CD4-positive, alpha-beta T cell treated with Interferon gamma for 1 hour (primary cell): ENCODE results near the gene AQP1.

Experiments
- DNase-seq: peaks from one replicate; pipeline ENCODE4 v3.0.0-alpha.2; 2020

The AQP1 gene

GRCh38 chr7:30907527-30908267, 4.0 kb upstream of the AQP1 start:
- no peak for DNase-seq

DNA sequence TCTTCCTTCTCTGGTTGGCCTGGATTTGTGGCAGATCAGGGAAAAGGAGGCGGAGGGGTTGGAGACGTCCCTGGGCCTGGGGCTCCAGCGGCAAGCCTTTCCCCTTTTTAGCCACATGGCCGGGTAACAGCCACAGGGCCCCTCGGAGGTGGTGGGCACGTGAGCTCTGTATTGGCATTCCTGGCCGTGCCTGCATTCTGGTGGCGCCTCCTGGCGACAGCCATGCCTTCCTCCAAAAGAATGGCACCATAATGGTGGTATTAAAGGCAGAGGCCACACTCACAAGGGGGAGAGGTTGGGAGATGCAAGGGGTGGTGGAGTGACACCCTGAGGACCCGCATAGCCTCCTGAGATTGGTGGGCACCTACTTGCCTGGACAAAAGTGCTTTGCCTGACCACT, 3.0 kb upstream of the AQP1 start:
- no peak for DNase-seq

- no peak for DNase-seq
Observed at GRCh38 chr7:30909431-30909830, 2.2 kb upstream of the AQP1 start.

GRCh38 chr7:30910411-30911073, 1.1 kb upstream of the AQP1 start:
- no peak for DNase-seq

GRCh38 chr7:30911133-30911532, 520 bp upstream of the AQP1 start:
- DNase-seq, result no peak

GRCh38 chr7:30912021-30912730, 523 bp downstream of the AQP1 start:
- DNase-seq, result no peak

- no peak for DNase-seq
Observed at GRCh38 chr7:30912731-30912985, 1.0 kb downstream of the AQP1 start.

GRCh38 chr7:30912986-30913811, 1.5 kb downstream of the AQP1 start:
- DNase-seq, result no peak

DNA sequence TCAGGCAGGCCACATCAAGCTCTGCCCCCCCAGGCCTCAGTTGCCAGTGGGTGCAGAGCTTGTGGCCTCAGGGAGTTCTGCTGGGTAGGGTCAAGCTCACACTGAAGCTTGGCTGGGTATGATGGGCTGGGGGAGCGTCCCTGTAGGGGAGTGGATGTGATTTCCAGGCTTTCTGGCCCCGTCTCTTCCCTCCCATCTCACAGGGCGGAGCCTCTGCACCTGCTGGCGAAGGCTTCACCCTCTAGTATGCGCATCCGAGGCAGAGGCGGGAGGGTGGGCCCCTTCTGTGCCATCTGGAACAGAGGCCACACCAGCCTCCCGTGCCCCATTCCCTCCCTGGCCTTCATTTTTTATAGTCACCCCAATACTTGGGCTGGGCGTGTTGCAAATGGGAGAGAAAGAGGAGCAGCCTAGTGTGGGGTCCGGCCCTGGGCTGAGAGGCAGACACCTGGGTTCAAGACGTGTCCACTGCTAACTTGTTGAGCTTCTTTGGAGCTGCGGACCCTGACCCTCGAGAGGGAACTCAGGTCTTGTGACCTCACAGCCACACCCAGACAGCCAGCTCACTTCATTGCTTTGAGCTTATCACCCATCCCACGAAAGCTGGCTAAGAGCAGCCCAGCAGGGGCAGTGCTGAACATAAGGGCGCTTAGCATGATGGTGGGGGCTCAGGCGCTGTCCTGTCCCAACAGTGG, 2.3 kb downstream of the AQP1 start:
- no peak for DNase-seq

- DNase-seq, result no peak
Observed at GRCh38 chr7:30914596-30914995, 2.9 kb downstream of the AQP1 start.

DNA sequence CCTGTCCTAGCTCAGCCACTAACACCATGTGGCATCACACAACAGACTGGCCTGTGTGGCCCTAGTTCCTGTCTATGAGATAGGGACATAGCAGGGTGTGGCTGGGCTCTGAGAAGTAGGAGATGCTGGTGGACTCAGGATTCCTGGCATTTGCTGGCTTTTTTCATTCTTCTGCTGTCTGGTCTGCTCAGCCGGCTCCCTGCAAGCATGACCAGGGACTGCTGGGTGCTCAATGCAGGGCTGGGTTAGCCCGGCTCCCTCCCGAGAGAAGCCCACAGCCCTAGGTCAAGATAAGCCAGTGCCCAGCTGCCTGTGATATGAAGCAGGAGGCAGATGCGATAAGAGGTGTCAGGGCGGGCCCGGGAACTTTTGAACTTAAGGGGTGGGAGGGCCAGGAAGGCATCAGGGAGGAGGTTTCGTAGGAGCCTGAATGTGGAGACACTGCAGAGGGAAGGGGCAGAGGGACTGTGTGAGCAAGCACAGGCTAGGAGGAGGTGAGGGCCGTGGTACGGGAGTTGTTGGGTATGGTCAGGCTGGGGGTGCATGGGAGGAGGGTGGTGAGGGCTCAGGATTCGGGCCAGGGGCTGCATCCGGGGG, 3.5 kb downstream of the AQP1 start:
- no peak for DNase-seq

- no peak for DNase-seq
Observed at GRCh38 chr7:30915751-30916150, 4.1 kb downstream of the AQP1 start.

- no peak for DNase-seq
Observed at GRCh38 chr7:30916255-30916654, 4.6 kb downstream of the AQP1 start.

DNA sequence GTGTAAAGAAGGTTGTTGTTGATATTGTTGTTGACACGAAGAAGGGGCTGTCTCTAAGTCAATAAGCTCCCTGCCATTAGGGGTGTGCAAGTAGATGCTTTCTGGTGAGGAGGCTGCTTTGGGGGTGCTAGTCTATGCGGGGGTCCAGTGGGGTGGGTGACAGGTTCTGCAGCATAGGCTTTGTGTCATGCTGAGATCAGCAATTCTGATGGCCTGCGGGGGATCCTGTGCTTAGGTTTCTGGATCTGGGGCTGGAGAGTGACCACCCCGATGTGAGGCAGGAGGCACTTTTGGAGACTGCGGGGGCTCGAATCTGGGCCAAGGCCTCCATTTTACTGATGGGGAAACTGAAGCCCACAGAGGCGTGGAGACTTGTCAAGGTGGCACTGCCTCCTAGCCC, 5.1 kb downstream of the AQP1 start:
- DNase-seq, result no peak

DNA sequence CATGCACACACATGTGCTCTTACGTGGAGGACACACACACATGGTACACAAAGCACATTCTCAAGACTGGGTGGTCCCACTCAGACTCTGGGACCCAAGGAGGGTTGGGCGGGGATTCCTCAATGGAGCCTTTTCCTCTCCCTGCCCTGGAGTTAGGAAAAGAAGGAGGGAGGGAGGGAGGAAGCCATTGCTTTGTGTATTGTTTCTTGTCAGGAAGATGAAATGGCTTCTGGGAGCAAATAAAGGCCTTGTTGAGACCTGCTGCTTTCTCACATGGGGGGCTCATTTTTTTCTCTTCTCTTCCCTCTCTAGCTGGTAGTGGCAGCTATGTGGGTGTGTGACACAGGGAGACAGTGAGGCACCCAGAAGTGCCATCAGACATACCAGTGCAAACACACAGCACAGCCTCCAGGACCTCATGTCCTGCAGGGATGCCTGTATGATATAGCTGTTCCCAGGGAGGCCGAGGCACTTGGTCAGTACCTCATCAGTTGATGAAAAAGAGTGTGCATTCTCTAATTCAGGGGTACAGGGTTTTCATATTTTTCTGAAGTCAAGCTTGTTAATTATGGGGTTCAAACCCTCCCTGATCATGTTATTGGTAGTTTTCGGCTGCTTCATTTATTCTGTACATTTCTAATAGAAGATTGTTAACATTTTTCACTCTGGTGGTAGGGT, 5.7 kb downstream of the AQP1 start:
- no peak for DNase-seq

- DNase-seq, result no peak
Observed at GRCh38 chr7:30918676-30919075, 7.0 kb downstream of the AQP1 start.

DNA sequence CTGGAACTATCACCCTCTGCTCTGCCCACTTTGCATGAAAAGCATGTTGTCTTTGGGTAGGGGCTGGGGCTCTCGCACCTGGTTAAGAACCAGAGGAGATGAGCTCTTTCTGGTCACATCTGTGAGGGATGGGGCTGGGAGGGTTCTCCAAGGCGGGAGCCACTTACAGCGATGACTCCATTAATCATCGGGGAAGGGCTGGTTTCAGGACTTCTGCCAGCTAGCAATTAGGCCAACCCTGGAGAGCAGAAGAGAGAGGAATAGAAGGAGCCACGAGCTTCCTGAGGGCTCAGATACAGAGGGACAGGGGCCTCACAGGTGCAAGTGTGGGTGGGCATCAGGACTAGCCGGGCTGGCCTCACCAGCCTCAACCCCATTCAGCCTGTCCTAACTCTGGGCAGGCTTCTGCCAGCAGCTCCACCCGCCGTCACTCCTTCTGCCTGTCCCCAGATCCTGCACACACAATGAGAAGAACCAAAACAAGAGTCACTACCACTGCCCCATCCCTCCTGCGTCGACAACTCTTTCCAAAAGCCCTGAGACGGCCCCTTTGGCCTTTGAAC, 8.4 kb downstream of the AQP1 start:
- DNase-seq, result no peak

DNA sequence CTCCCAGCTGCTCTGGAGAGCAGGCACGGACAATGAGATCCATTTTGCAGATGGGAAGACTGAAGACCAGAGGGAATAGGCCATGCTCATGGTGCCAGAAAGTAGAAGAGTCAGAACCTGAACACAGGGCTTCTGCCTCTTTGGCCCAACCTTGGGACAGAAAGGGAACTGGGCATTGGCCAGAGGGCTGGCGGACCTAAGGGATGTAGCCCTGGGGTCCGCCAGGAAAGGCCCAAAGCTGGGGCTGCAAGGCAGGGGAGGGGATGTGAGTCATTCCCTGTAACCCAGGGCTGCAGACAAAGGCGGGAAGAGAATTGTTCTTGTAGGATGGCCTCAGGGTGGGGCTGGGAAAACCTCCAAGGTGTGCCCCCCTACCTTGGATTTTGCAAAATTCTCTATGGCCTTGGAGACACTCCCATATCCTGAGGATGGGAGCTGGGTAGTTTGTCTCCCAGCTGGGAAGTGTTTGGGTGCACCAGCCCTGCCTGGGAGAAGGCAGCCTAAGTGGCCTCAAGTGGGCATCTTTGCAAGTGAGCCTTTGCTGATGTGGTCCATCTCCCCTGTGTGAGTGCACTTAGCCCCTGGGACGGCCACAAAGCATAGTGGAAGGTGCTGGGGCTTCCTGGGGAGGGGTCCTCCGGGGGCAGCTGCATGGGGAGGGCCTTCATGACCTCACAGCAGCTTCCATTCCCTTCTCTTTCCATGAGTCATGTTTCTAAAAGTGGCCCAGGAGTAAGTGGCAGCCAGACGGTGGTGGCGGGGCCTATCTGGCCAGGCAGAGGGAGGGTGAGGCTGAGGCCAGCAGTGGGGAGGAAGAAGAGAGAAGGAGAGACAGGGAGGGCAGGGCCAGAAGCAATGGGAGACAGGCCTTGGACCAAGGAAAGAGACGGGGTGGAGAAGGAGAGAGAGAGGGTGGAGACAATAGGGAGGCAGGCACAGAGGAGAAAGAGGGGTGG, 9.2 kb downstream of the AQP1 start:
- DNase-seq, result no peak

GRCh38 chr7:30921540-30922401, 10.1 kb downstream of the AQP1 start:
- DNase-seq, result no peak
